SU-DHL-6 (cell line): Measurements from ENCODE around the gene PYDC1.
"Not testable (repeated sequence)": the region's sequence is repeated elsewhere in the genome, so short reads cannot be mapped to it uniquely, and the experiment has no call there.

ENCODE experiments used
- H2AFZ ChIP-seq: fragments of 200-600 bp; sonication (generic); 2 replicates; pipeline ENCODE4 v1.6.1; 2014; ENCODE audit warnings: low read depth, mild to moderate bottlenecking, moderate library complexity, mixed read lengths, antibody characterized with exemption, low read length; ENCODE audit not compliant: severe bottlenecking
- H3F3A ChIP-seq: fragments of 200-600 bp; shearing (Covaris generic); 2 replicates; pipeline ENCODE4 v1.6.0; 2016; ENCODE audit warnings: antibody characterized with exemption, mild to moderate bottlenecking; ENCODE audit not compliant: insufficient read depth
- H3K27ac ChIP-seq: fragments of 200-600 bp; sonication (generic); 2 replicates; pipeline ENCODE4 v1.5.1; 2016; ENCODE audit warnings: low read depth, mild to moderate bottlenecking, low read length, moderate library complexity, mixed read lengths
- H3K27me3 ChIP-seq: fragments of 200-600 bp; sonication (generic), shearing (Covaris generic); 2 replicates; pipeline ENCODE4 v1.6.0; 2014; ENCODE audit warnings: mild to moderate bottlenecking, low read length
- H3K36me3 ChIP-seq: fragments of 200-600 bp; sonication (generic); 2 replicates; pipeline ENCODE4 v1.6.1; 2014; ENCODE audit warnings: mild to moderate bottlenecking, low read length, mixed read lengths
- H3K4me2 ChIP-seq: fragments of 300-600, 200-600 bp; shearing (Covaris generic), sonication (generic); 2 replicates; pipeline ENCODE4 v1.6.0; 2014; ENCODE audit warnings: low read length, low read depth, mild to moderate bottlenecking; ENCODE audit not compliant: poor library complexity, severe bottlenecking
- H3K4me3 ChIP-seq: fragments of 200-600 bp; sonication (generic); 2 replicates; pipeline ENCODE4 v1.5.1; 2014; ENCODE audit warnings: antibody characterized with exemption, low read length, mild to moderate bottlenecking, mixed read lengths; ENCODE audit not compliant: insufficient read depth, poor library complexity, severe bottlenecking
- H3K79me2 ChIP-seq: fragments of 200-600 bp; sonication (generic); 2 replicates; pipeline ENCODE4 v1.6.1; 2014; ENCODE audit warnings: mild to moderate bottlenecking, low read length, moderate library complexity; ENCODE audit not compliant: insufficient read depth
- H3K9ac ChIP-seq: fragments of 200-600 bp; sonication (generic); 2 replicates; pipeline ENCODE4 v1.7.0; 2014; ENCODE audit warnings: mild to moderate bottlenecking, low read length
- H3K9me2 ChIP-seq: fragments of 200-600 bp; sonication (generic); replicated peaks from 2 replicates; pipeline ENCODE4 v1.6.1; 2014; ENCODE audit warnings: low read length; ENCODE audit not compliant: insufficient read depth
- H3K9me3 ChIP-seq: fragments of 200-600 bp; sonication (generic); 2 replicates; pipeline ENCODE4 v1.6.1; 2014; ENCODE audit warnings: low read length, mixed read lengths; ENCODE audit not compliant: insufficient read depth
- H4K20me1 ChIP-seq: fragments of 200-600 bp; sonication (generic); 2 replicates; pipeline ENCODE4 v1.6.1; 2014; ENCODE audit warnings: low read depth, mild to moderate bottlenecking, antibody characterized with exemption, low read length, moderate library complexity, mixed read lengths
- EZH2phosphoT487 ChIP-seq: fragments of 200-600 bp; sonication (generic), shearing (Covaris generic); conservative IDR thresholded peaks from 2 replicates; pipeline ENCODE4 v1.6.1; 2018; ENCODE audit warnings: mild to moderate bottlenecking, antibody characterized with exemption, low read length, moderate library complexity, mixed read lengths
- TF ChIP-seq, protein P1 (sequence below): fragments of 200-600 bp; sonication (generic); IDR thresholded peaks from one replicate; pipeline ENCODE4 v1.5.1; 2017; ENCODE audit warnings: antibody characterized with exemption, mild to moderate bottlenecking, low read length, moderate library complexity; ENCODE audit not compliant: insufficient read depth, poor library complexity, severe bottlenecking

PYDC1 gene

DNA sequence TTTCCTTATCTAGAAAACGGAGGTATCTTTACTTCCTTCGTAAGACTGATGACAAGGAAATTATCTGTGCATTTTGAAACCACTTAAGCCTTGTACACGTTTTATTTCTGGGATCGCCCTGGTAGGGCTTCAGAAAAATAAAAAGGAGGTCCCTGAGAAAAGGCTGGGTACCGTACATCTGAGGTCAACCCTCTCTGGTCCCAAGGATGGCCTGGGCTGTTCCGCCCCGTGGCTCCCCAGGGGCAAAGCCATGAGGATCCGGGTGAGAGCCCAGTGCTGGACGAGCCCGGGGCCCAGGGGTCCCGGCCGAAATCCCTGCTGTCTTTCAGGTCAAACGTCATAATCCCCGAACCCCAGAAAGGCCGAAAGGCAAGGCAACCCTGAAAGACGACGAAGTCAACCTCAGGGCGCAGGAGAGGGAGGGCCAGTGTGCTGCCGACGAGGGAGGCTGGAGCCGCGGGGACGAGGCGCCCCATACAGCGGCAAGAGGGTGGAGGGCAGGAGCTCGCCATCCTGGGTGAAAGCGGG is 37.7 kb downstream of the PYDC1 start:
- Histone ChIP-seq H3K36me3 (peaks cover 32% of the 10 kb centered on the region), H3K27me3 (no peaks in the 10 kb centered on the region), H3F3A (no peaks in the 10 kb centered on the region), H3K79me2 (peaks cover 47% of the 10 kb centered on the region), H4K20me1 (peaks cover 29% of the 10 kb centered on the region), H3K4me3 (peak overlapping the region; percentile 97), H3K9me3 (no peaks in the 10 kb centered on the region), H3K9ac (peak overlapping the region; percentile 93), H3K9me2 (no peaks in the 10 kb centered on the region), H2AFZ (peak overlapping the region; percentile 86), H3K27ac (peak overlapping the region; percentile 89), H3K4me2 (peak overlapping the region; percentile 82)
- TF ChIP-seq, protein P1, sequence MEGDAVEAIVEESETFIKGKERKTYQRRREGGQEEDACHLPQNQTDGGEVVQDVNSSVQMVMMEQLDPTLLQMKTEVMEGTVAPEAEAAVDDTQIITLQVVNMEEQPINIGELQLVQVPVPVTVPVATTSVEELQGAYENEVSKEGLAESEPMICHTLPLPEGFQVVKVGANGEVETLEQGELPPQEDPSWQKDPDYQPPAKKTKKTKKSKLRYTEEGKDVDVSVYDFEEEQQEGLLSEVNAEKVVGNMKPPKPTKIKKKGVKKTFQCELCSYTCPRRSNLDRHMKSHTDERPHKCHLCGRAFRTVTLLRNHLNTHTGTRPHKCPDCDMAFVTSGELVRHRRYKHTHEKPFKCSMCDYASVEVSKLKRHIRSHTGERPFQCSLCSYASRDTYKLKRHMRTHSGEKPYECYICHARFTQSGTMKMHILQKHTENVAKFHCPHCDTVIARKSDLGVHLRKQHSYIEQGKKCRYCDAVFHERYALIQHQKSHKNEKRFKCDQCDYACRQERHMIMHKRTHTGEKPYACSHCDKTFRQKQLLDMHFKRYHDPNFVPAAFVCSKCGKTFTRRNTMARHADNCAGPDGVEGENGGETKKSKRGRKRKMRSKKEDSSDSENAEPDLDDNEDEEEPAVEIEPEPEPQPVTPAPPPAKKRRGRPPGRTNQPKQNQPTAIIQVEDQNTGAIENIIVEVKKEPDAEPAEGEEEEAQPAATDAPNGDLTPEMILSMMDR, result no peak
- no peak for TF ChIP-seq EZH2phosphoT487

DNA sequence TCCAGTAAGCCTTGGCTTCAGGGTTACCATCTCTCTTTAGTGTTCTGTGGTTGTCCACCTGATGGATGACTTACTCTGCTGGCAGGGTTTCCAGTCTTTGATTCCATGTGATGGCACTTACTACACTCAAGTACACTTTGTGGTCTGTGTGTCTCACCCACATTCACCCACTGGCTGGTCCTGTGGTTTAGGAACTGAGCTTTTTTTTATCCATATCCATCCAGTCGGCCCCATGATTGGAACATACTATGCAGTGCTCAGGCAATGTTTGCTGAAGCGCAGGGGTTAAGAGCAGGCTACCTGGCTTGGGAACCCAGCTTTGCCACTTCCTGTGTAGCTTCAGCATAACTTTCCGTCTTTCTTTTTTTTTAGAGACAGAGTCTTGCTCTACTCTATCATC is 39.8 kb downstream of the PYDC1 start:
- no peak overlapping the region for H3K4me3 ChIP-seq
- TF ChIP-seq EZH2phosphoT487, result no peak
- TF ChIP-seq, protein P1, result no peak
- H3K36me3 ChIP-seq, result peaks cover 12% of the 10 kb centered on the region
- H3K9ac ChIP-seq, result no peak overlapping the region
- H3F3A ChIP-seq, result no peaks in the 10 kb centered on the region
- no peaks in the 10 kb centered on the region for H3K9me2 ChIP-seq
- no peaks in the 10 kb centered on the region for H3K9me3 ChIP-seq
- no peak overlapping the region for H3K27ac ChIP-seq
- no peak overlapping the region for H2AFZ ChIP-seq
- H3K4me2 ChIP-seq, result no peak overlapping the region
- peaks cover 25% of the 10 kb centered on the region for H3K79me2 ChIP-seq
- peaks cover 8% of the 10 kb centered on the region for H4K20me1 ChIP-seq
- H3K27me3 ChIP-seq, result no peaks in the 10 kb centered on the region

DNA sequence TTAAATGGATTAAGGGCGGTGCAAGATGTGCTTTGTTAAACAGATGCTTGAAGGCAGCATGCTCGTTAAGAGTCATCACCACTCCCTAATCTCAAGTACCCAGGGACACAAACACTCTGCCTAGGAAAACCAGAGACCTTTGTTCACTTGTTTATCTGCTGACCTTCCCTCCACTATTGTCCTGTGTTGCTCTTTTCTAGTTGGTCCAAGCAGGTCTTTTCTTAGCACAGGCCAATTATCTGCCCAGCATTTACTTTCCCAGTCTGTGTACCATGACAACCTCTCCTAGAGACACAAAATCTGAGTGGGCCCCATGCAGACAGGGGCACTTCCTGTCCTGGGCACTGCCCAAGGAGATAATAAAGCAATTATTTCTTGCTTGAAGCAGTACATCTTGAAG is 46.9 kb downstream of the PYDC1 start:
- H3K79me2 ChIP-seq, H3K36me3 ChIP-seq, H3K4me3 ChIP-seq, H3F3A ChIP-seq, H3K4me2 ChIP-seq, H2AFZ ChIP-seq, H3K9ac ChIP-seq, H3K9me2 ChIP-seq, H3K9me3 ChIP-seq, H4K20me1 ChIP-seq, H3K27me3 ChIP-seq, H3K27ac ChIP-seq: not testable (repeated sequence)

DNA sequence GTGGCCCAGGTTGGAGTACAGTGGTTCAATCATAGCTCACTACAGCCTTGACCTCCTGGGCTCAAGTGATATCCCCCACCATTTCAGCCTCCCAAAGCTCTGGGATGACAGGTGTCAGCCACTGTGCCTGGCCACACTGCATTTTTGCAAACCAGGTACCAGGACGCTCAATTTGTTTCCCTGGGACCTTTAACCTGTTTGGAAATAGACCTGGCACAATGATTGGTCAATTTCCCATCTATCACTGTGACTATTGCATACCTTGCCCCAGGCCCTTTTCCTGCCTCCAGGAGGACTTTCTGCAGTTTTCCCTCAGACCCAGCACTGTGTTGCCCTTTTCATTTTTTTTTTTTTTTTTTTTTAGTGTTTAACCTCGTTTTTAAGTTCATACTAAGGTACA is 48.1 kb downstream of the PYDC1 start:
- H4K20me1 ChIP-seq, result no peaks in the 10 kb centered on the region
- H3K4me3 ChIP-seq, result no peak overlapping the region
- H3K27me3 ChIP-seq, result no peaks in the 10 kb centered on the region
- no peak for TF ChIP-seq EZH2phosphoT487
- TF ChIP-seq, protein P1, result no peak
- no peaks in the 10 kb centered on the region for H3F3A ChIP-seq
- H3K9ac ChIP-seq, result no peak overlapping the region
- no peak overlapping the region for H3K27ac ChIP-seq
- H3K9me2 ChIP-seq, result no peaks in the 10 kb centered on the region
- H2AFZ ChIP-seq, result no peak overlapping the region
- H3K4me2 ChIP-seq, result no peak overlapping the region
- no peaks in the 10 kb centered on the region for H3K9me3 ChIP-seq
- H3K79me2 ChIP-seq, result no peaks in the 10 kb centered on the region
- no peaks in the 10 kb centered on the region for H3K36me3 ChIP-seq
